HG02610 (cell line): ENCODE measurements around the gene ZNF574.

ENCODE experiments used
- ATAC-seq: cut with Tn5 transposase; IDR thresholded peaks from one replicate; pipeline ENCODE4 v1.9.1; 2021; ENCODE audit warnings: mild to moderate bottlenecking, moderate library complexity; ENCODE audit not compliant: unreplicated experiment

The ZNF574 gene

DNA sequence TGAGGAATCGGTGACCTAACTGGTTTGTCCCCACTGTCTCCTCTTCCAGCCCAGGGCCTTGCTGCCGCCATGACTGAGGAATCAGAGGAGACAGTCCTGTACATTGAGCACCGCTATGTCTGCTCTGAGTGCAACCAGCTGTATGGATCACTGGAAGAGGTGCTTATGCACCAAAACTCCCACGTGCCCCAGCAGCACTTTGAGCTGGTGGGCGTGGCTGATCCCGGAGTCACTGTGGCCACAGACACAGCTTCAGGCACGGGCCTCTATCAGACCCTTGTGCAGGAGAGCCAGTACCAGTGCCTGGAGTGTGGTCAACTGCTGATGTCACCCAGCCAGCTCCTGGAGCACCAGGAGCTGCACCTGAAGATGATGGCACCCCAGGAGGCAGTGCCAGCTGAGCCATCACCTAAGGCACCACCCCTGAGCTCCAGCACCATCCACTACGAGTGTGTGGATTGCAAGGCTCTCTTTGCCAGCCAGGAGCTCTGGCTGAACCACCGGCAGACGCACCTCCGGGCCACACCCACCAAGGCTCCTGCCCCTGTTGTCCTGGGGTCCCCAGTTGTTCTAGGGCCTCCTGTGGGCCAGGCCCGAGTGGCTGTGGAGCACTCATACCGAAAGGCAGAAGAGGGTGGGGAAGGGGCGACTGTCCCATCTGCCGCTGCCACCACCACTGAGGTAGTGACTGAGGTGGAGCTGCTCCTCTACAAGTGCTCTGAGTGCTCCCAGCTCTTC, 2.7 kb downstream of the ZNF574 start:
- ATAC-seq: no peak

DNA sequence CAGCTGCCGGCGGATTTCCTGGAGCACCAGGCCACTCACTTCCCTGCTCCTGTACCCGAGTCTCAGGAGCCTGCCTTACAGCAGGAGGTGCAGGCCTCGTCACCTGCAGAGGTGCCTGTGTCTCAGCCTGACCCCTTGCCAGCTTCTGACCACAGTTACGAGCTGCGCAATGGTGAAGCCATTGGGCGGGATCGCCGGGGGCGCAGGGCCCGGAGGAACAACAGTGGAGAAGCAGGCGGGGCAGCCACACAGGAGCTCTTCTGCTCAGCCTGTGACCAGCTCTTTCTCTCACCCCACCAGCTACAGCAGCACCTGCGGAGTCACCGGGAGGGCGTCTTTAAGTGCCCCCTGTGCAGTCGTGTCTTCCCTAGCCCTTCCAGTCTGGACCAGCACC, 3.3 kb downstream of the ZNF574 start:
- ATAC-seq: no peak

DNA sequence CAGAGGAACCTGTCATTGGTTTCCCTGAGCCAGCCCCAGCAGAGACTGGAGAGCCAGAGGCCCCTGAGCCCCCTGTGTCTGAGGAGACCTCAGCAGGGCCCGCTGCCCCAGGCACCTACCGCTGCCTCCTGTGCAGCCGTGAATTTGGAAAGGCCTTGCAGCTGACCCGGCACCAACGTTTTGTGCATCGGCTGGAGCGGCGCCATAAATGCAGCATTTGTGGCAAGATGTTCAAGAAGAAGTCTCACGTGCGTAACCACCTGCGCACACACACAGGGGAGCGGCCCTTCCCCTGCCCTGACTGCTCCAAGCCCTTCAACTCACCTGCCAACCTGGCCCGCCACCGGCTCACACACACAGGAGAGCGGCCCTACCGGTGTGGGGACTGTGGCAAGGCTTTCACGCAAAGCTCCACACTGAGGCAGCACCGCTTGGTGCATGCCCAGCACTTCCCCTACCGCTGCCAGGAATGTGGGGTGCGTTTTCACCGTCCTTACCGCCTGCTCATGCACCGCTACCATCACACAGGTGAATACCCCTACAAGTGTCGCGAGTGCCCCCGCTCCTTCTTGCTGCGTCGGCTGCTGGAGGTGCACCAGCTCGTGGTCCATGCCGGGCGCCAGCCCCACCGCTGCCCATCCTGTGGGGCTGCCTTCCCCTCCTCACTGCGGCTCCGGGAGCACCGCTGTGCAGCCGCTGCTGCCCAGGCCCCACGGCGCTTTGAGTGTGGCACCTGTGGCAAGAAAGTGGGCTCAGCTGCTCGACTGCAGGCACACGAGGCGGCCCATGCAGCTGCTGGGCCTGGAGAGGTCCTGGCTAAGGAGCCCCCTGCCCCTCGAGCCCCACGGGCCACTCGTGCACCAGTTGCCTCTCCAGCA, 4.2 kb downstream of the ZNF574 start:
- no peak for ATAC-seq

DNA sequence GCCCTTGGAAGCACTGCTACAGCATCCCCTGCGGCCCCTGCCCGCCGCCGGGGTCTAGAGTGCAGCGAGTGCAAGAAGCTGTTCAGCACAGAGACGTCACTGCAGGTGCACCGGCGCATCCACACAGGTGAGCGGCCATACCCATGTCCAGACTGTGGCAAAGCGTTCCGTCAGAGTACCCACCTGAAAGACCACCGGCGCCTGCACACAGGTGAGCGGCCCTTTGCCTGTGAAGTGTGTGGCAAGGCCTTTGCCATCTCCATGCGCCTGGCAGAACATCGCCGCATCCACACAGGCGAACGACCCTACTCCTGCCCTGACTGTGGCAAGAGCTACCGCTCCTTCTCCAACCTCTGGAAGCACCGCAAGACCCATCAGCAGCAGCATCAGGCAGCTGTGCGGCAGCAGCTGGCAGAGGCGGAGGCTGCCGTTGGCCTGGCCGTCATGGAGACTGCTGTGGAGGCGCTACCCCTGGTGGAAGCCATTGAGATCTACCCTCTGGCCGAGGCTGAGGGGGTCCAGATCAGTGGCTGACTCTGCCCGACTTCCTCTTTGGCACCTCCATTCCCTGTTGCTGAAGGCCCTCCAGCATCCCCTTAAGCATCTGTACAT, 4.9 kb downstream of the ZNF574 start:
- no peak for ATAC-seq

DNA sequence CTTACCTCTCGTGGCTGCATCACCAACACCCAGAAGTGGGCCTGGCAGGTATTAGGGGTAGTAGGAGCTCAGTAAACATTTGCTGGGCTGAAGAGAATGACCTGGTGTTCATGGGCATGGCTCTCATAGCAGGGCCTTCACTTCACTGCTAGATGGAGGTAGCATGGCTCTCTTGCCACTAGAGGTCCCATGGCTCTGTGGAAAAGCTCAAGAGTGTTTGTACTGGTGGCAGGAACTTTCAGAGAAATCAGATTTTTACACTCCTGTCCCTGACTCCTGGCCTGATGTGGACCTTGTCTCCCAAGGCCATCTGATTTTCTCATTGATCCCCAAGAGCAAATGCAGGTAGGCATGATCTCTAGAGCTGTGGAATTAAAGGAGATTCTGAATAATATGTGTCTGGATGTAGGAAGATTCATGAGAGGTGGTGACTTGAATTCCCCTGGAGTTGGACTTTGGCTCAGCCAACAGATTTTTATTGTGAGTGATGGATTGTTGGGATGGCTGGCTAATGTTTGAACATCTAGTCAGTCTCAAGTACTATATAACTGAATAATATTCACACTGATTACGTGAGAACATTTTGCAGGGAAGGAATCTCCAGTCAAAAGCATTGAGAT, 5.7 kb downstream of the ZNF574 start:
- no peak for ATAC-seq

DNA sequence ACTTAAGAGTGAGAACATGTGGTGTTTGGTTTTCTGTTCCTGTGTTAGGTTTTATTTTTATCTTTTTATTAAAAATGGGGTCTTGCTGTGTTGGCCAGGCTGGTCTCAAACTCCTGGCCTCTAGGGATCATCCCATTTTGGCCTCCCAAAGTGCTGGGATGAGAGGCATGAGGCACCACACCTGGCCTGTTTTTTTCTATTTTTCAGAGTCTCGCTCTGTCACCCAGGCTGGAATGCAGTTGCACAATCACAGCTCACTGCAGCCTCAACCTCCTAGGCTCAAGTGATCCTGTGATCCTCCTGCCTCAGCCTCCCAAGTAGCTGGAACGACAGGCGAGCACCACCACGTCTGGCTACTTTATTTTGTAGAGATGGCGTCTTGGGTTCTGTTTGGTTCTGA, 7.6 kb downstream of the ZNF574 start:
- no peak for ATAC-seq

DNA sequence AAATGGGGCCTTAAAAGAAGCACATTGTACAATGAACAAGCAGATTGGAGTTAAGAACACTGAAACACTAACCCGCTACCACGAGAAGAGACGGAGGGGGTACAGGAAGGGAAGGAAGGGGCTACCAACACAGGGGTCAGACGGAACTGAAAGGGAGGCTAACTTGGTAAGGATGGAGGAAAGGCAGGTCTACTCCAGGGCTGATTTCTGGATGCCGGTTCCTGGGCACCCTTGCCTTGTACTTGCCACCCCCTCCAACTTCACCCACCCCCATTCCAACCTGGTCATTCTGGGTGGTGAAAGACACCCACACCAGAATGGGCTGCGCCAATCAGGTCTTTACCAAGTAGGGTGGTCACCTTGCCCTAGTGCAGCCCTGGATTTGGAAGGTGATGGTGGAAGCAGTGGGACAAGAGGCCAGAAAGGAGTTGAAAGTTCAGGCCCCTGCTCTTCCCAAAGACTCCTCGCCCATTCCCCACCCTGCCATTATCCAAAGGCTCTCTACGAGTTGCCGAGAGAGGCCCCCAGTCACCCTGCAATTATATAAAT, 10.3 kb downstream of the ZNF574 start:
- no peak for ATAC-seq

DNA sequence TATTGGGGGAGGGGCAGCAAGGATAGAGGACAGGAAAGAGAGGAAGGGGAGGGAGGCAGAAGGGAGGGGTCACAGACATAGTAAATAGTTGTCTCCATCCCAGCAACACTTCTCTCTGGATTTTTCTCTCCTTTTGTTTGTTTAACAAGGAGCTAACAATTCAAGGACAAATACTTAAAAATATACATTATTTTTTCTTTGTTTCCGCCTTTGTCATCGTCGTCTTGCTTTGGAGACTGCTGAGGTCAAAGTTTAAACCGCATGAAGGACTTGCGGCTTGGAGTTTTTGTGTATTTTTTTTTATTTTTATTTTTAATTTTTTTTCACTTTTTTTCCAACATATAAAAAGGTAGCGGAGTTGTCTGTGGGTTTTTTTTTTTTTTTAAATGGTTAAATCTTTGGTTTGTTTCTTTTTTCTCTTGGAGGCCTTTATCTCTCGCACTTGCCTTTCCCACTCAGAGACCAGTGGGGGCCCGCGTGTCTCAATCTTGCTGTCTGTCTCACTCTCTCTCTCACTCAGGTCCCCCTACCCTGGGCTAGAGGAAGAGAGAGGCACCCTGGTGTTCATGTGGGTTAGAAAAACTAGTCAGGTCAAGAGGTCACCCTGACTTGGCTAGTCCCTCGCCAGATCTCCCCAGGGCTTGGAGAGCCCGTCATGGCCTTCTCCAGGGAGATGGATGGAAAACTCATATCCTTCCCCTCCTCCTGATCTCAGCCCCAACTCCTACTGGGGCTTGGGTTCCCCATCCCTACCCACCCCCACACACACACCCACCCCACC, 11.0 kb downstream of the ZNF574 start:
- no peak for ATAC-seq

DNA sequence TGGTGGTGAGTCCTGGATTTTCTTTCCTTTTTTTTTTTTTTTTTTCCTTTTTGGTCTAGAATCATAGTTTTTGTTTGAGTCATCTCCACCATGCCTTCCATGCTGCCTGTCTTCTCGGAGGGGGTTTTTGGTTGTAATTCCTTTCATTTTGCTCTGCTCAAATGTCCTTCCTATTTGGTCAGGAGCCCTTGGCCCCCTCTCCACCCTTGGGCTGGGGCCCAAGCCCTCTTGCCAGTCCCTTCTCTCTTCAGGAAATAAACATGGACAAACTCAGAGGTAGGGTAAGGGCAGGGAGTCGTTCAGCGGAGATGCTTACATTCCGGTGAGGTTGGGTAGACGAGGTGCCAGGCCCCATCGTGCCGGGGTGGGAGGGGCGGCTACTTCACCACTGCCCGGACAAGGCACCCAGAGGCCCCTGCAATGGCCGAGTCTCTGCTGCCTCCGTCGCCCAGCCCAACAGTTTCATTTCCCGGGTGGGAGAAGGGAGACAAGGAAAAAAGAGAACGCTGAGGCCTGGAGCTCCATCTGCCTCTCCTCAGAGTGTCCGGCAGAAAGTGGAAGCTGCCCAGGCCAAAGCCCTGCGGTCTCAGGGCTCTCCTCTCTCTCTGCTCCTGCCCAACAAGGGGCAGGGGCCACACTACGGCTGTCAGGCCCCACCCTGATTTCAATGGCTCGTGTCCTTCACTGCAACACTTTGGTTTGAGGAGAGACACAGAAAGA, 12.7 kb downstream of the ZNF574 start:
- no peak for ATAC-seq

DNA sequence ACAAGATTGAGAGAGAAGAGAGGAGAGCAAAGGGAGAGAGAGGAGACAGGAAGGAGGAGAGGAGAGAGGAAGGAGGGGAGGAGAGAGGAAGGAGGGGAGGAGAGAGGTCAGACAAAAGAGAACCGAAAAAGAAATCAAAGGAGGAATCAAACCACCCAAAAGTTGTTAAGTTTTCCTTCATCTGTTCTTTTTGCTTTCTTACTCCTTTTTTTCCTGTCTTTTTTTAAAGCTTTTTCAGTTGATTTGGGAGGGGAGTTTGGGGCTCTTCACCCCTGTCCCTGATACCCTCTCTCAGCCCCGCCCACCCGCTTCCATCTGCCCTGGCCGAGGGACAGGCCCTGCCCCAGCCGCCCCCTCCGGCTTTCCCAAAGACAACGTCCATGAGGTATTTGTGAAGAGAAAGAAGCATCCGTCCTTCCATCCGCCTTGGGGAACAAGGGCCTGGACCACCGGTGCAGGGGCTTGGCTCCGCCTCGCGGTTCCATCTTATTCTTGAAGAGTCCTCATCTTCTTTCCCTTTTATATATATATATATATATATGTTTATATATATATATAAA, 13.3 kb downstream of the ZNF574 start:
- ATAC-seq: no peak

DNA sequence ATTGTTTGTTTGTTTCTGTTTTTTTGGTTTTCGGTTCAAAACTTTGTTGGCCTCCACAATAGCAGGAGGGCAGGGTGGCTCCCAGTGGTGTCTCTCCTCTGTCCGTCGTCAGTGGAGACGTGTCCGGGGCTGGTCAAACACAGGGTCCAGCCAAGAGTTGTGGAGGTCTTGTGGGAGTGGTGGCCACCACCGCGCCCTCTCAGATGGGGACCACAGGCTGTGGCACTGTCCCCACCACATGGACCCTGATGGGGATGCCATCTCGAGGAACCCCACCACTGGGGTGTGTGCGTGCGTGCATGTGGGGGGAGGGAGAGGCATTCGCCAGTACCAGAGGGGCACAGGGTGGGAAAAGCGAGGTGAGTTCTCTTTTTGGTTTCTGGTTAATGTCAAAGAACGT, 13.8 kb downstream of the ZNF574 start:
- ATAC-seq: no peak

DNA sequence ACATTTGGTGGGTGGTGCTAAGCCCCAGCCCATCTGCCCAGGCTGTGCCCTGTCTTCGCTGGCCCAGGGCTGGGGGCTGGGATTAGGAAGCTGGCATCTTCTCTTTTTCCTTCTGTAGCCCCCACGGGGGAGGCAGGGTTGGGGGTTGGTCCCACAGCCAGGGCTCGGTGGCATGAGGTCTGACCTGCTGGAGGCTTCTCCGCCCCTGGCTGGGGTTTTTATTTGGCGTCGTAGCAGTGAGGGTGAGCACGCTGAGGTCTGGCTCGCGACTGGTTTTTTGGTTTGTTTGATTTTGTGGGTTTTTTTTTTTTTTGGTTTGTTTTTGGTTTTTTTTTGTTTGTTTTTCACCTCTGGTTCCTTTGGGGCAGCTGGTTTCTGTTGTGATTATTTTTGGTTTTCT, 14.7 kb downstream of the ZNF574 start:
- ATAC-seq: no peak

DNA sequence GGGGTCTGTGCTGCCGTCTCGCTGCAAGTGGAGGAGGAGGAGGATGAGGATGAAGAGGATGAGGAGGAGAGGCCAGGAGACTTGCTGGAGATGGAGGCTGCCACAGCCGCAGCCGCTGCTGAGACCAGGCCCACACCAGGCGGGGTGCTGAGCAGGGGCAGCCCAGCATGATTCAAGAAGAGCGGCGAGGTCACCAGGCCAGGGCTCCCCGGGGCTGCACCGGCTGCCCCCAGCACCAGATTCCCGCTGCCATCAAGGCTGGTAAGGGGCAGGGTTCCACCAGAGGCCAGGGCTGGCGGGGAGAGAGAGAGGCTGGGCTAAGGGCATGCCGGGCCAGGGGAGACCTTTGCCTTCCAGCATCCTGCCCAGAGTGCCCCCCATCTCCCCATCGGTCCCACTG, 15.3 kb downstream of the ZNF574 start:
- no peak for ATAC-seq

DNA sequence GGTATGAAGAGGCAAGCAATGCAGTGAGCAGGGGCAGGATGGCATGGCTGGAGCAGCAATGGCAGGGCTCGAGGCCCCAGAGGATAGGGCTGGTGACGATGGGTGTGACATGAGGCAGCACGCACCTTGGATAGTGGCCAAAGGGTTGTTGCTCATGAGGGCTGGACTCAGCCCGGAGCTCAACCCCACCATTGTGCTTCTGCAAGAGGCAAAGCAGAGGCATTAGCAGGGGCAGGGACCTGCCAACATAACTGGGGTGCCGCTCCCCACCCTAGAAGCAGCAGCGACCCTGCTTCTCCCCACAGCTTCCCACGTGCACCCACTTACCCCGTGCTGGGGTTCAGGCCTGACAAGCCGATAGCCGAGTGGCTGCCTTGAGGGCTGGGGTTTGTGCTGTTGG, 15.8 kb downstream of the ZNF574 start:
- ATAC-seq: no peak

DNA sequence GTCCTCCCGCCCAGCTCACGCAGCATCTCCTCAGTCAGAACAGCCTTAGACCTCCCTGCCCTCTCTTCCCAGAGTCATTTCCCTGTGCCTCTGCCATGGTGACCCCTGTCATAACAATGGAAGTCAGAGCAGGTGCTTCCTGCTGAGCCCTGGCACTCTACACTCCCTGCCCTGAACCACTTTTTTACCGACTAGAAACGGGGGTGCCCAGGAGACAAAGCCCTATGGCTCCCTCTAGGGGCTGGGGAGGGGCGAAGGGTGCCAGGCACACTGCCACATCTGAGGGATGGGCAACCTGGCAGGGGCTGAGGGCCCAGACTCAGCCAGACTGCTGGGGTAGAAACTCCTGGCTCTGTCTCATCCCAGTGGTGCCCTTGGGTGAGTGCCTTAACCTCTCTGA, 16.4 kb downstream of the ZNF574 start:
- no peak for ATAC-seq

DNA sequence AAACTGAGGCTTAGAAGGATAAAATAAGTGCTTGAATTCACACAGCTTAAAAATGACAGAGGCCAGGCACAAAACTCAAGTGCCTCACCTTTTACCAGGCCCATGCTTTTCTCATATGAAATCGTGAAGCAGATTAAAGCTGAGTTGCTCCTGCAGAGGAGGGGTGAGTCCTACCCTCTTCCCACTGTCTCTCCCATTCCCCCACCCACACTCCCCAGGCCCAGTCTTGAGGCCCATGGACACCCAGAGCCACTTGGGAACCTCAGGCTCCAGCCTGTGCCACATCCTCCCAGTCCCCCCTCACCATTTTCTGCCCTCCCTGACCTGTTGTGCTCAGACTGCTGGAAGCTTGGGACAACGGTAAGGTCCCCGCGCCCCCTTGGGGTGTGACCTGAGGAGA, 17.5 kb downstream of the ZNF574 start:
- no peak for ATAC-seq

DNA sequence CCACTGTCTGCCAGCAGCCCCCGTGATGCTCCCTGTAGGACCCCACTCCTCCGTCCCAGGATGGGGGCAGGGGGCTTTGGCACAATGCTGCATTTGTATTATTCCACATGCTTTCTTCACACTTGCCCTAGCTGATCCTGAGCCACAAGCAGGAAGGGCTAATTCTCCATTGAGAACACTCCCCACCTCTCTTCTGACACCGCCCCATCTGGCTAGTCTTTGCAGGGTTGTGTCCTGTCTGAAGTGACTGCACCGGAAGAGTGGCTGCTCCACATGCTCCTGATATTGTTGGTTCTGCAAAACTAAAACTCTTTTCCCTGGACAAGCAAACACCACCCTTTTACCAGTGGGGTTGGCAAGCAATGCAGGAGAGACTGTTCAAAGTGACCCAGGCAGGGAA, 18.0 kb downstream of the ZNF574 start:
- no peak for ATAC-seq

DNA sequence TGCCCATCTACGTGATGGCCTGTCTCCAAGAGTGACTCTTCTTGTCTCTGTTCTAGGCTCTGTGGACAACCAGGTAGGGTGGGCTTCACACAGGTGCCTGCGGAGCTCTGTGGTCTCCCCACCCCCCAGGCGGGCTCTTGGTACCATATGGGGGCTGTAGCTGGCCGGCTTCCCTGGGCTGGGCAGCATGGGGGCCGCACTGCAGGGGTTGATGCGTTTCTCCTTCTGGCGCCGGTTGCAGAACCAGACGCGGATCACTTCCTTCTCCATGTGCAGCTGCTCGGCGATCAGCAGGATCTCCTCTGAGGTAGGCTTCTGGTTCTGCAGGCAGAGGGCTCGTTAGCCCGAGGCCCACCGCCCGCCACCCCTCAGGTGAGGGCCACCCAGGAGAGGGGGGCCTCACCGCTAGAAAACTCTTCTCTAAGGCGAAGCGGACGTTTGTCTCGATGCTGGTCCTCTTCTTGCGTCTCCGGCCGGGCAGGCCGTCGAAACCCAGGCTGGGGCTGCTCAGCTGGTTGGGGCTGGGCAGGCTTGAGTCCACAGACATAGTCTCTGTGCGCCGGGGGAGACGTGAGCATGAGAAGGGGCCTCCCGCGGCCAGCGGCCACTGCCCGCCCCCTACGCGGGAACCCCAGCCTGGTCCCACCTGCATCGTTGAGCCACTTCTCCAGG, 19.3 kb downstream of the ZNF574 start:
- no peak for ATAC-seq

DNA sequence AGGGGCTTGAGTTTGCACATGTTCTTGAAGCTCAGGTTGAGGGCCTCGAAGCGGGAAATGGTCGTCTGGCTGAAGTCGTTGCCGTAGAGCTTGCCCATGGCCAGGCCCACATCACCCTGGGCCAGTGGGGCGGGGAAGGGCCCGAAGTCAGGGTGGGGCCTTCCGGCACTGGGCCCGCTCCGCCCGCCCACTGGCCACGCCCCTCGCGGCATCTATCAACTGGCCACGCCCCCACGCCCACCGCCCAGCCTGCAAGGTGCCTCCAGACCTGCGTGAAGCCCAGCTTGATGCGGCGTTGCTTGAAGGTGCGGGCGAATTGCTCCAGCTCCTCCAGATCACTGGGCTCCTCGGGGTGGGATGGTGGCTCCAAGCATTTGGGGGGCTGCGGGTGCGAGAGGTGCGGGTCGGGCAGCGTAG, 19.9 kb downstream of the ZNF574 start:
- no peak for ATAC-seq
